Gastrocnemius medialis (tissue), 4 donors: ENCODE results near the gene ITPKB.
A peak's percentile ranks its signal among the peaks of the same experiment; 100 is the strongest.

Experiments
- POLR2A ChIP-seq, 2 donors: fragments of 450-650 bp; IDR thresholded peaks; one replicate each; pipeline ENCODE4 v1.6.1; 2017; ENCODE audit warnings: antibody characterized with exemption in 2 of 2, mild to moderate bottlenecking in 2 of 2, moderate library complexity in 2 of 2
- TF ChIP-seq, protein P1 (sequence below), 5 experiments: fragments of 450-650 bp in 3 of 5; fragments of 200-600 bp in 2 of 5; sonication (generic) in 2 of 5; IDR thresholded peaks in 4 of 5; conservative IDR thresholded peaks in 1 of 5; 1 replicate in 4 of 5; 2 replicates in 1 of 5; pipeline ENCODE4 v1.5.1; 2016 to 2019; ENCODE audit warnings: antibody characterized with exemption in 5 of 5, mild to moderate bottlenecking in 3 of 5, moderate library complexity in 3 of 5

DNA sequence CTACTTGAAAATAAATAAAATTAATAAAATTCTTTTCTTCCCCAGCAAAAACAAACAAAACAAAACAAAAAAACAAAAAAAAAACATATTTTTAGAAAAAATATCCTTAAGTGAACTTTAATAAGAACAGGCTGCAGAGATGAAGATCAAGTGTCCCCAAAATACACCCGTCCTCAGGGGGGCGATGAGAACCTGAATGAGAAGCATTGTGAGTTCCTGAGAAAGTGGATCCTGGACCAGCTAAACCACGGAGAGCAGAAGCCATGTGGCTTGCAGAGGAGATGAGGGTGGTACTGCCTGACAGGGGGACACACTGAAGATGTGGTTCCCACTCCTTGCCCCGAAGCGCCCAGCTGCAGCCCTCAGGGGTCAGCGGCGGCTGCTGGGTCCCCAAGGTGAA, 89.3 kb downstream of the ITPKB start:
- TF ChIP-seq, protein P1, sequence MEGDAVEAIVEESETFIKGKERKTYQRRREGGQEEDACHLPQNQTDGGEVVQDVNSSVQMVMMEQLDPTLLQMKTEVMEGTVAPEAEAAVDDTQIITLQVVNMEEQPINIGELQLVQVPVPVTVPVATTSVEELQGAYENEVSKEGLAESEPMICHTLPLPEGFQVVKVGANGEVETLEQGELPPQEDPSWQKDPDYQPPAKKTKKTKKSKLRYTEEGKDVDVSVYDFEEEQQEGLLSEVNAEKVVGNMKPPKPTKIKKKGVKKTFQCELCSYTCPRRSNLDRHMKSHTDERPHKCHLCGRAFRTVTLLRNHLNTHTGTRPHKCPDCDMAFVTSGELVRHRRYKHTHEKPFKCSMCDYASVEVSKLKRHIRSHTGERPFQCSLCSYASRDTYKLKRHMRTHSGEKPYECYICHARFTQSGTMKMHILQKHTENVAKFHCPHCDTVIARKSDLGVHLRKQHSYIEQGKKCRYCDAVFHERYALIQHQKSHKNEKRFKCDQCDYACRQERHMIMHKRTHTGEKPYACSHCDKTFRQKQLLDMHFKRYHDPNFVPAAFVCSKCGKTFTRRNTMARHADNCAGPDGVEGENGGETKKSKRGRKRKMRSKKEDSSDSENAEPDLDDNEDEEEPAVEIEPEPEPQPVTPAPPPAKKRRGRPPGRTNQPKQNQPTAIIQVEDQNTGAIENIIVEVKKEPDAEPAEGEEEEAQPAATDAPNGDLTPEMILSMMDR (IDR thresholded peaks at IDR 0.05 in 4 of 5, conservative IDR thresholded peaks at IDR 0.05 in 1 of 5), result peak in 1 of 5 experiments; percentile 28
- TF ChIP-seq POLR2A (IDR thresholded peaks at IDR 0.05), result no peak
